Lung microvascular endothelial cell (primary cell): ENCODE measurements around the gene PPP1R1A. TPM values are rescaled to one million over a fixed set of nuclear protein-coding genes. Genes with fewer than 3 reads are reported as not detected.
A peak's percentile ranks its signal among the peaks of the same experiment; 100 is the strongest.

Experiments
- DNase-seq, 2 donors: peaks; one replicate each; pipeline versions ENCODE4 v3.0.0 to v3.0.0-alpha.2; 2010; ENCODE audit warnings: low read depth in 2 of 2
- total RNA-seq: library from RNA; depleted of rRNA; stranded (reverse); fragments of >200 nt; gene quantifications from 2 replicates; pipeline ENCODE4 v1.2.1, GENCODE V29; 2014

The PPP1R1A gene
- total RNA-seq, 1 donor from 2014 or later, result not detected

DNA sequence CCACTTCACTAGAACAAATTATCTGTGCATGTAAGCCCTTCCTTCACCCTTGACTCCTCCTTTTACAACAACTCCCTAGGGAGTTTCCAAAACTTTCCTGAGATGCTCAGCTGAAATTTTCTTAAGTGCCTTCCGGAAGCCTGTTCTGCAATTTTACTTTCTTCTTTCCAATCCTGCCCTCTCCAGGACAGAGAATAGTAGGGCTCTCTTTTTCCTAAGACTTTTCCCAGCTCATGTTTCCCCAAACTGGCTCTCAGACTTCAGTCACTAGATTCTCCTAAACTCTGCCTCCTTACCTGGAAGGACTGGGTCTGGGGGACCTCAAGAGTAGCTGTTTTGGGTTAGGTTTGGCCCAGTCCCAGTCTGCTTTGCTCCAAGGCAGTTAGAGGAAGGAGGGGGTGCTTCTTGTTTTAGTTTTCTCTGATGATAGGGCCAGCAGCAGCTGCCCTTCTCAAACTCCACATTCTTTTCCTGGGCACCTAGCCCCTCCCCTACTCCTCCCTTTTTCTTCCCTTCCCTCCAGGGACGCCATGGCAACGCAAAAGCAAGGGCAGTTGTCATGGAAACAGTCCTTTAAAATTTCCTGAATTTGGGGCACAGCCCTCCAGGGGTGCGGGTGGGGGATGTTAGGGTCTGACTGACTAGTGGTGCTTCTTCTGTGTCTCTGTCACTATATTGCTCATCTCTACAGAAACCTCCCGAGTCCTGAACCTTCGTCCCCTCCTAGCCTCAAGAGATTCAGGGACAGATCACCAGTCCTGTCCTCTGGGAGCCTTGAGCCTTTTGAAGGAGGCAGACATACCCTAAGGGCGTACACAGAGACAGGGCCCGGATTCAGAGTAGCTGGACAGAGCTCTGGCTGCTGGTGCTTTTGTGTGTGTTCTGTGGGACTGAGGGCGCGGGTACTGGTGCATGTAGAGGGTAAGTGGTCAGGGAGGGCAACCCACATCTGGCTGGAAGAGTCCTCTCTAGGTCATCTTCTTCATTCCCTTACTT, 17.0 kb downstream of the PPP1R1A start:
- DNase-seq, result no peak

DNA sequence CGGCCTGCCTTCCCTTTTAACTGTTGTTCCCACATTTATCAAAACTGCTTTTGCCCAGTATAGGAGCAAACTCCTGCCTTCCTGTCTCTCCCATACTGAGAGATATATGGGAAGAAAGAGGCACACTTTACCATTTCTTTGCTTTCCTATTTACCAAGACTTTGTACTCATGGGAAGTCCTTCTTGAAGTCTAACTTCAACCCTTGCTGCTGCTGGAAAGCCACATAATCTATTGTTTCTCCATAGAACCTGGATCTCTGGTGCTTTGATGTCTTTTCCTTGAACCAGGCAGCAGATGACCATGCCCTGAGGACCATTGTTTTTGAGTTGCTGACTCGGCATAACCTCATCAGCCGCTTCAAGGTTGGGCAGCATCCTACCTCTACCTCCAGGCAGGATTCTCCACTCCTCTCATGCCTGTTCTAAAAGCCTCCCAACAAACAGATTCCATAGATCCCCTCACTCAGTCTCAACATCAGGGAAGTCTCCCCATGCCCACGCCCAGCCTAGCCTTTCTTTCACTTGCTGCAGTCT, 18.4 kb downstream of the PPP1R1A start:
- no peak for DNase-seq

GRCh38 chr12:54569072-54569471, 19.4 kb downstream of the PPP1R1A start:
- no peak for DNase-seq

GRCh38 chr12:54566792-54567191, 21.7 kb downstream of the PPP1R1A start:
- DNase-seq, result no peak

GRCh38 chr12:54565986-54566544, 22.4 kb downstream of the PPP1R1A start:
- DNase-seq, result no peak

GRCh38 chr12:54565310-54565985, 23.0 kb downstream of the PPP1R1A start:
- no peak for DNase-seq

DNA sequence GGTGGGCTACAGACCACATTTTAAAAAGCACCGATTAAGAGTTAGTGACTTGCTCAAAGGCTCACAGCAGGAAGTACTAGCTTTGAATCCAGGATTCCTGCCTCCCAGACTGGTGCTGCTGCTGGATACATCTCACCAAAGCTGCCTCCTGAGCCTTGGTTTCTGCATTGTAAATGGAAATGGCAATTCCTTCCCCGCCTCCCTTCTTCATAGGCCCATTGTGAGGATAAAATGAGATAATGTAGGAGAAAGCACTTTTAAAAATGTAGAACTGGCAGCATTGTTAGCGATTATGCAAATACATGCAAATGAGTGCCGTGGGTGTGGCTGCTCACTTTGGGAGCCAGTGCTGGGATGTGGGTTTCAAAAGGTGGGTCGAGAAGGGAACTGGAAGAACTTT, 23.7 kb downstream of the PPP1R1A start:
- DNase-seq, result no peak

GRCh38 chr12:54563787-54564186, 24.7 kb downstream of the PPP1R1A start:
- no peak for DNase-seq

DNA sequence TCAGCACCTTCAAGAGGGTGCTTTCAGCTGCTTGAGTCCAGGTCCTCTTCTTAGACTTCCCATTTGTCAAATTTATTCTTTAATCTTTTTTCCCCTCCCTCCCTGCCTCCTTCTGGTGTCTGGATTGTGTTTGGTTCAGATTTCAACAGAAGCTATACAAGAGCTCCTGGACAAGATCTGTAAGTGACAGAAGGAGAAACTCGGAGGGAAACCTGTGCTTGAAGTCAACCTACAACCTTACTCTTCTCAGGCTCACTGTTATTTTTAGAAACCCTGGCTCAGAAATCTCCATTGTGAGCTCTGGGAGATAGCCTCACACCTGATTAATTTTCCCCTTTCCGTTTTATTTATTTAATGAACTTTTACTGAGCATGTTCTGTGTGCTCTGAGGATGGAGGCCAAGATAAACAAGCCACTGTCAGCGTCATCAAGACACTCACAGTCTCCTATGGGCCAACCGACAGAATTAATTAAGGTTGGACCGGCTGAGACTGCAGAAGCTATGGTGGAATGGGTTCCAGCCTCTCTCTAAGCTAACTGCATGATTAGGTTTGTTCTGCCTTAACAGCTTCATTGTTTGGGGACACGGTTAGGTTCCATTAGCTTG, 25.6 kb downstream of the PPP1R1A start:
- no peak for DNase-seq

DNA sequence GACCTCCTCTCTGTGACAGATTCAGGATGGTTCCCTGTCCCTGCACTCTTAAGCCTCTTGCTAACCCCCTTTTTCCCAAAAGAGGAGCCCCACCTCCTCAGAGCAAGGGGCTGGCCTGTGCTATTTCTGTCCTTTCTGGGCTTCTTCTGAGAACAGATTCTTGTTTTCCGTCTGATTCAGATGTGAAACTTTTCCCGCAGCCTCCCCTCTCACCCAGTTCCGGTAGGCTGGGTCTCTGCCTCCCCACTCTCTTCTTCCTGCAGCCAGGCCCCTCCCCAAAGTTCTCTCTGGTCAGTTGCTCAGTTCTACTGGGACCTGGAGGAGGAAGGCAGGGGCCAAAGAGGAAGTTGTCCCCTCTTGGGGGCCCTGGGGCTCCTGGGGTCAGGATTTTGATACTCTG, 27.3 kb downstream of the PPP1R1A start:
- no peak for DNase-seq

GRCh38 chr12:54560374-54560858, 28.0 kb downstream of the PPP1R1A start:
- peak; percentile 35 to 73 for DNase-seq

DNA sequence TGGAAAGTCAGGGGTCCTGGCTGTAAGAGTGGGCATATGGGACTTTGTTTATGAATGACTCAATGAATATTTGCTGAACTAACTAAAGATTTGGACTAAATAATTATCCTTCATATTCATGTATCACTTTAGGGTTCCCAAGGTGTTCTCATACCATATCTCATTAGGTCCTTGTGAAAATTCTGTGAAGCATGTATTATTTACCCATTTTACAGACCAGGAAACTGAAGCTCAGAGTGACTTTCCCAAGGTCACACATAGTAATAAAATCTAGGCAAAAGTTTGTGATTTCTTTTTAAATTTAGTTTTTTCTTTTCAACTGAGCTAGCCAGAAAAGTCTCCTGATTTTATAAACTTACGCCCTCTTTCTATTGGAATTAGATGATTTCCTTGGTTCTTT, 29.7 kb downstream of the PPP1R1A start:
- DNase-seq, result no peak

GRCh38 chr12:54558311-54558710, 30.1 kb downstream of the PPP1R1A start:
- DNase-seq, result no peak

DNA sequence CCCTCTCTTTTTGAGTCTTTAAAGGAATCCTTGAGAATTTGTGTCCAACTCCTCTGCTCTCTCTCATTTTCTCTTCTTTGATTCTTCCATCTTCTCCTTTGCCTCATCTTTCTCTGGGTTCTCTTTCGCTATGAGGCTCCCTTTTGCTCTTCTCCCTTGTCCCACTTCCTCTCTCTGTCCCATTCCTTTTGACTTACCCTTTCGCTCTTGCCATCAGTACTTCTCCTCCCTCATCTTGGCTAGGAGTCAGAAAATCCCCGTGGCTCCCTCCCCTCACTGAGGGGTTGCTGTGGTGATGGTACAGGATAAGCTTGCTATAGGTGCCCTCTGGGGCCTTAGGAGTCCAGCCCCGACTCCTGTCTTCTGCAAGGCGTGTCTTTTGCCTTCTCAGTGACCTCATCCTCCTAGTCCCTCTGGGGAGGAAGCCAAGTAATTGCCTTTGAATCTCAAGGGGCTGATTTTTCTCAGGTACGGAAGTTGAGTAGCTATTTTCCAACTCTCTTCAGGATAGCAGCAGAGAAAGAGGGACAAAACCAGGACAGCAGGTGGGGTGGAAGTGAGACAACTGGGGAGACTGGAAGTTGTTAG, 32.7 kb downstream of the PPP1R1A start:
- no peak for DNase-seq

- DNase-seq, result no peak
These were observed 38.5 kb downstream of the PPP1R1A start for GRCh38 chr12:54549774-54550451.

DNA sequence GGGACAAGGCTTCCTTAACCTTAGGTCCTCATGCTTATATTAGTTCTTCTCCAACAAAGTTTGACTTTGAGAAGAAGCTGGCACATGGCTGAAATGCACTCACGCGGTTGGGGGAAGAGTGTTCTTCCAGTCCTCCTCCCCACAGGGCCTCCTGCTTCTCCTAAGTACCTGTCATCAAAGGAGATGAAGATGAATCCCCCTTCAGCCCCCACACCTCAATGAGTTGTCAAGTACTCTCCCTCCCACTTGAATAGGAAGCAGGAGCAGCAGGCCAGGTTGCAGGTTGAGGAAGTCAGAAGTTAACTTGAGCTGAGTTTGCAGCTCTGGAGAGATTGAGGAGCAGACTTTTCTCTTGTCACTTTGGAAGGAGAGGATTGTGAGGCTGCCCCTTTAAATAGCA, 41.9 kb downstream of the PPP1R1A start:
- DNase-seq, result no peak

- DNase-seq, result no peak
These were observed 43.7 kb downstream of the PPP1R1A start for GRCh38 chr12:54544743-54545142.

DNA sequence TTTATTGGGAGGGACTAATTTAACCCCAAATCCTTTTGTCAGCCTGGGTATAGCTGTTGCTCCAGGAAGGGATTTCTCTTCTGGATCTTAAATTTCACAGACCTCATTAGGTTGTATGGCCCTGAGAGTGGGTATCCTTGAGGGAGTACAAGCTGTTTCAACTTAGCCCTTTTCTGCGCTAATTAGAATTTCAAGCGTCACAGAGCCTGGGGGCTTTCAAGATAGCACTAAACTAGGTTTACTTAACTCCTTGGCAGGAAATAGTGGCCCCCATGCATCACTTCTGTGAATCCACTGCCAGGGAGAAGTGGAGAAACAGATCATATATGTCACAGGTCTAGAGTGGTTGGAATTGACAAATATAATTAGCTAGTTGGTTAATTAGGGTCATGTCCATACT, 44.9 kb downstream of the PPP1R1A start:
- no peak for DNase-seq

- no peak for DNase-seq
These were observed 46.6 kb downstream of the PPP1R1A start for GRCh38 chr12:54541751-54542290.

DNA sequence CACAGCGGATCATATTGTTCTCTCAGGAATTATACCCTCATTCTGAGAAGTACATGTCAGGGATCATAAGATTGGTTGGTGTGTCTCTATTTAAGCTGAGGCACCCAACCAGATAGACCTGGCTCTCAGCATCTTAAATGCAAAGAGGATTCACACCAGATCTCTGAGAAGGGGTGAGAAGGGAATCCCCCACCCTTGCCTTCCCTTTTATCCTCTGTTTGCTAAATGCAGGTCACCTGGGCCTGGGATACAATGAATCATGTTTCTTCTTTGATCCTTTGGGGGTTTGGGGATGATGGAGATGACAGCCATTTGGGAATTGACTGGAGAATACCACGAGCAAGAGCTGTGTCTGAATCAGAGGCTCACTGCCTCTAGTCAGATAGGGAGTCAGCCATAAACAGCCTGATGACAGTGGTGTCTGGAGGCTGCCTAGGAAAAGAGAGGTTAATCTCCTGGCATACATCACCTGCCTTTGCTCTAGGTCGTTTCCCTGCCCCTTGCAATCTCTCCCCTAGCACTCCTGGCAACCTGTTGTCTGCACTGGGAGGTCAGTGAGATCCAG, 50.2 kb downstream of the PPP1R1A start:
- no peak for DNase-seq
